GM19238 (cell line): ENCODE measurements around the gene SERPINB1.

Experiments used
- DNase-seq: peaks from one replicate; pipeline ENCODE4 v3.0.0; 2011; ENCODE audit warnings: low spot score; ENCODE audit not compliant: insufficient read length

SERPINB1 gene

DNA sequence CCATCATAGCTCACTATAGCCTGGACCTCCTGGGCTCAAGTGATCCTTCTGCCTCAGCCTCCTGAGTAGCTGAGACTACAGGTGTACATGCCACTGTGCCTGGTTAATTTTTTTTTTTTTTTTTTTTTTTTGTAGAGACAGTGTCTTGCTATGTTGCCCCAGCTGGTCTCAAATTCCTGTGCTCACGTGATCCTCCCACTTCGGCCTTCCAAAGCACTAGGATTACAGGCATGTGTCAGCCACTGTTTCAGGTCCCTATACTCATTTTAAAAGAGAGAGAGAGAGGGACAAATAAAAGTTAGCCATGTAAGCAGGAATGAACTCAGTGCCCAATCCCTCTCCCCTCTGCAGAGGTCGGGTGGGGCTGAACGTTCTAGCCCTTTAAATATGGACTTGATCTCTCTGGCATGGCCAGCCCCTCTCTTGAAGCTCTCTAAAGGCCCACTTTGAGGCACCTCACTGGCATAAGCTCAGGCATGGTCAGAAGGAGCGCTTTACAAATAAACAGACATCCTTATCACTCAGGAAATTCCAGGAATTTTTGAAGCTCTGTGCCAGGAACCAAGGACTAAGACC, 9.0 kb upstream of the SERPINB1 start:
- DNase-seq = no peak

DNA sequence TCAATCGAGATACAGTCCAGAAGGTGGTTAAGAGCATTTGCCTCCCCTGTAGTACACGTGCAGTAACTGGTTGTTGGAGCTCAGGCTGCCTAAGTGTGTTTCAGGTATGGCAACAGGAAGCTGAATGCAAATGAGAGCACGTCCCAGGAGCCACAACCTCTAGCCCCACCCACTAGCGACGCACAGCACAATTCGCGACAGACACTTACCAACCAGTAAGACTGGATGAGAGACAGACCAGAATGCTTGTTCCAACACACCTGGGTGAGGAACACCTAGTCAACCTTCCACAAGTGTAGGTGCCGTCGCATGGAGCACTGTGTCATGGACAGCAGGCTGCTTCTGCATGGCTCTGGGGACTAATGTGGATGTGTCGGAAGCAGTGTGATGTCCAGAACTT, 7.2 kb upstream of the SERPINB1 start:
- no peak for DNase-seq

DNA sequence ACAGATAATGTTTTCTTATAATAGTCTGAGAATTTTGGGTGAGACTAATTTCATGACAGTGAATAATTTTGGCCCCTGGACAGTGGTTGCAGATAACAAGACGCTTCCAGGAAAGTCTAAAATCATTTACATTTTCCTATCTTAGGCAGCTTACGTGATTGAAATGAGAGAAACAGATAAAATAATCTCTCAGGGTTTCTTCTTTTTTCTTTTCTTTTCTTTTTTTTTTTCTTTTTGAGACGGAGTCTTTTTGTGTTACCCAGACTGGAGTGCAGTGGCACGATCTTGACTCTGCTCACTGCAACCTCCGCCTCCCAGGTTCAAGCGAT, 4.2 kb upstream of the SERPINB1 start:
- no peak for DNase-seq

DNA sequence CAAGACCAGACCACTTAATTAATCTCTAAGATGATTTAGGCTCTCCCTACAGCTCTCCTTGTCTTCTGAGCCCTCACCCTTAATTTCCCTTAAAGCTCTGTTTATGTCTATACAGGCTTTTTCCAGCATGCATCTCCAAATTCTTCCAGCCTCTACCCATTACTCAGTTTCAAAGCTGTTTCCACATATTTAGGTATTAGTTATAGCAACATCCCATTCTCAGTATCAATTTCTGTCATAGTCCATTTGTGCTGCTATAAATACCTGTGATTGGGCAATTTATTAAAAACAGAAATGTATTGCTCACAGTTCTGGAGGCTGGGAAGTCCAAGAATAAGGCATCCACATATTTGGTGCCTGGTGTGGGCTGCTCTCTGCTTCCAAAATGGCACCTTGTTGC, 2.3 kb upstream of the SERPINB1 start:
- DNase-seq = no peak

DNA sequence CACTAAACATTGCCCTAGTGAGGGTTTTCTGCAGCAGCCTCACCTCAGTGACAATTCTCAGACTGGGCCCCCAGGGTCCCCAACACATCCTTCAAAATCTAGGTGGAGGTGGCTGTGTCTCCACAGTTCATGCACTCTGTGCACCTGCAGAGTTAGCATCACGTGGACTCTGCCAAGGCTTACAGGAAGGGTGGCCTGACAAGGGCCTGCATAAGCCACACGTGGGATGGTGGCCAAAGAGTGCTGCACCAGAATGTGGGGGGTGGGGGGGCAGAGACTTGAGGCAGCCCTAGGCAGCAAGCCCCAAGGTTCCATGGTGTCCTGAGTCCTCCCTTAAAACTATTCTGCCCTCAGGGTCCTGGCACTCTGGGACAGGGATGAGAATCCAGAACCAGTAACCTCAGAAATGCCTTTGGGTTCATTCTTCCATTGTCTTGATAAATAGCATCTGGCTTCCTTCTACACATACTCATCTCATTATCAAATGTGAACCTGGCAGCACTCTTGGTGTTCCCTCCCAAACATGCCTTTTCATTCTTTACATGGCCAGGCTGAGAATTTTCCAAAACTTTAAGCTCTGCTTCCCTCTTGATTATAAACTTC, 1.6 kb upstream of the SERPINB1 start:
- no peak for DNase-seq

DNA sequence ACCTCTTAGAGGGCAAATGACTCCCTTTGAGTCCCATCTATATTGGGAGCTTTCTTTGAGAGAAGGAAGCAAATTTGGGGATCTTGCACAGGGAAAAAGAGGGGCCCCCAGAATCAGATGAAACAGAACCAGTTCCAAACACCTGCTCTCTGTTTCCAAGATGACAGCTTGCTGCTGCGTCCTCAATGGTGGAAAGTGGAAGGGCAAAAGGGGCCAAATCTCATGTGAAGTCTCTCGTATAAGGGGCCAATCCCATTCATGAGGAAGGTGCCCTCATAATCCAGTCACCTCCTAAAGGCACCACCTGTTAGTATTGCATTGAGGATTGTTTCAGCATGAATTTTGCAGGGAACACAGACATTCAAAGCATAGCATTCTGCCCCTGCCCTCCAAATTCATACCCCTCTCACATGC, 483 bp upstream of the SERPINB1 start:
- DNase-seq = no peak

DNA sequence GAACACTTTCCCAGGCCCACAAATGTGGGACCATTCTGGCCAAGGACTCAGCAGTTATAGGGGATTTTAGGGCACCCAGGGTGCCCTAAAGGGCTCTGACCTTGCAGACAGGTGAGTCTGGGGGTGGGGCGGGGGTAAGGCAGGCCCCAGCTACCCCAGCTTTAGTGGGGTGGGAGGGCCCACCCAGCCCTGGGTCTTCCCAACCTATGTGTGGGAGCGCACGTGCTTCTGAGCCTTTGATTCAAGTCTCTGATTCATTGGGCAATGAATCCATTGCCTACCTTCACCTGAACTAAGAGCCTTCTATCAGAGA, 958 bp downstream of the SERPINB1 start:
- no peak for DNase-seq

DNA sequence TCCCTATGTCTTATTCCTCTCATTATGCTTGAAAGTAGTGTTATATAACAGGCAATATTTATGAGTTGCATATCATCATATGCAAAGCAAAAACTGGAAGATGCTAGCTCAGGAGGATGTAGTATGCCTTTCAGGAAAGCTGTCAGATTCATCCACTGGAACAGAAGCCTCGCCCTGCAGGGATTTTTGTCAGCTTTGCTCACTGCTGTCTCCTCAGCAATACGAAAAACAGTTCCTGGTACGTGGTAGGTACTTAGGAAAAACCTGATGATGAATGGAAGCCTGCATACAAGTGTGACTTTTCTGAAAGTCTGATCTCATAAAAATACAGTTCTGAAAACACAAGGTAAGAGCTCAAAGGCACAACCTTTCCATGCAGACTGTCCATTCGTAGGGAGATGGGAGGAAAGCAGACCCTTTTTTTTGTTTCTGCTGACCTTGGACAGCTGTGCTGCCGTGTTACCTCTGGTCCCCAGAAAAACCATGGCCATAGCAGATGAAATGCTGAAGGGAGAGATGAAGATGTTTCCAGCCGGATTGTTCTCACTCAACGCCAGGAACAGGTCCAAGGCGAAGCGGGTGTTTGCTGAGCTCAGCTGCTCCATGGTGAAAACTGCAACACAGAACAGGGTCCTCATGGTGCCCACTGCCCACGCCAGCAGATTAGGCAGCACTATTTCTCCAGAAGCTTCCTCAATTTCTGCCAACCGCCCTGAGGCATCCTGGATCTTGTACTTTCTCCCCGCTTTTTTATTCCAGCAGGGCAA, 1.5 kb downstream of the SERPINB1 start:
- no peak for DNase-seq

DNA sequence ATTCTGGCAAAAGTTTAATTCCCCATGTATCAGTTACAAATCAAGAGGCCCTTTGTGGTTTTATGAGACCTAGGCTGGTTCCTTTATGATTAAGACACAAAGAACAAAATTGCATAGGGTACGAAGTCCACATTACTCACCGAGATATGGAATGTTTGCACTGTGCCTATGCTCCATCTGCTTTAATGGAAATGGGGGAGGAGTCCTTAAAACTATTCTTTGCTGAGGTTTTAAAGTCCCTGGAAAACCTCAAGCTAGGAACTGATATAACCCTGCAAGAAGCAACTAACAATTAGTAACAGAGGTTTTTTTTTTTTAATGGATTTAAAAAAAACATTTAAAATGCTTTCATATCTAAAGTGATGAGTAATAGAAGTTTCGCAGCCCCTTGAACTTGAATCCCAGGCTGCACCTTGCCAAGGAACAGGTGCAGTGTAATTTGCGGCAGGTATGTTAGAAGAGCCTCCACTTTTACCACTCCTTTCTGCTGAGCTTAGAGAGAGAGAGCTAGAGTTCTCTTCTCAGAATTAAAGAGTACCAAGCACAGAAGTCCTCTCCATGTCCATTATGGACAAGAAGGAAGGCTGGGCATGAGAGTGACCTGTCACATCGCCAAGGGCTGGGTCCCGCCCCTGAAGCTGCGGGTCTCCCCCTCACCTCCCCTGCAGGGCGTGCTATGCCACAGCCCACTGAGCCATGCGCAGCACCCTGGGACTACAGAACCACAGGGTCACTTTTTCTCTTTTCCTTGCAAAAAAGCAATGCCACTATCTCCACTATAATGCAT, 2.3 kb downstream of the SERPINB1 start:
- no peak for DNase-seq

DNA sequence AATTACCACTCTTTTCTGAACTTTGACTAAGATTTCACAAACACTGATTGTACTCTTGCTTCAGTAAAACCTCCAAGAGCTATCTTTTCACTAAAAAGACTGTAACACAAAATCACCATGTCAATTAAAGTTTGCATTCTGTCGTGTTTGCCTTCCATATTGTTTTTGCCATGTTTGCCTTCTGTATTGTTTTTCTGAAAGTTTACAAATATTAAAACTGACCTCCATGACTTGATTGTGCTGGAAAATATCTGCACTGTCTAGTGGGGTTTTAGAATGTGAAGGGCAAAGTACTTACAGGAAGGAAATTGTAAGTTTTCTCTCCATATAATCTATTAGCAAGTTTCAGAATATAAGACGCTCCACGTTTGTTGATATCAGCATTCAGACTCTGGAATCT, 3.4 kb downstream of the SERPINB1 start:
- no peak for DNase-seq

DNA sequence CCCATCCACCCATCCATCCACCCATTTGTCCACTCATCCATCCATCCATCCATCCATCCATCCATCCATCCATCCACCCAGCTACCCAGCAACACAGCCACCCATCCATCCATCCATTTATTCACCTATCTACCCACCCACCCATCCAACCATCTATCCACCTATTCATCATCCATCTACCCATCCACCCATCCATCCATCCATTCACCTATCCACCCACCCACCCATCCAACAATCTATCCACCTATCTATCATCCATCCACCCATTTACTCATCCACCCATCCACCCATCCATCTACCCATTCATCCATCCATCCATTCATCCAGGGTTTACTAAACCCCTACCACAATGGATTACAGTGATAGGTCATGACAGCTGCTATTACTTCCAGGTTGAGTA, 7.4 kb downstream of the SERPINB1 start:
- DNase-seq = no peak

DNA sequence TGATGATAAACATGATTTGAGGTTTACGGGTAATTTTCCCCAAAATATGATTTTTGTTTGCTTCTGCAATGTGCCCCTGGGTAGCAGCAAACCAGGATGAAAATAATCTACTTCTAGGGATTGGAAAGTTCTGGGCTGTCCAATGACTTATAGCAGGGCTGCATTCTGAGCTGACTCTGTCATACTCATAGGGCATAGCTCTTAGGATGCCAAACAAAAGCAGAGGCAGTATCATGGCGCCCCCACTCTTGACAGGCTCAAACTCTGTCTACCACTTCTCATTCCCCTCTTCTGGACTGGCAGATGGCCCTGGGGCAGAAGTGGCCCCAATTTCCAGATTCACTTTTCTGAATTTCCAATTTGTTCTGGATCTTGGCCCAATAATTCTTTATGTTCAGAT, 10.3 kb downstream of the SERPINB1 start:
- DNase-seq = no peak

DNA sequence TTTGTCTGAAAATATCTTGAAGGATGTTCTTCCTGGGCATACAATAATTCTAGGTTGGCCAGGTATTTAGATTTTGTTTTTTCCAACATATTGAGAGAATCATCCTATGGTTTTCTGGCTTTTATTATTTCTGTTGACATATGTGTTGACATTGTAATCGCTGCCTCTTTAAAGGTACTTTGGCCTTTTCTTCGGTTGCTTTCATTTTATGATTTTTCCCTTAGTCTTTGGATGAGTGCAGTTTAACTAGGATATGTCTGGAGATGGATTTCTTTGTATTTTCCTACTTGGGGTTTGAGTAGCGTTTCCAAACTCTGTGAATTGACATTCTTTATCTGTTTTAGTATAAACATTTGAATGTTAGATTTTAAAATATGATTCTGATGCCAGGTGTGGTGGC, 11.5 kb downstream of the SERPINB1 start:
- DNase-seq = no peak

DNA sequence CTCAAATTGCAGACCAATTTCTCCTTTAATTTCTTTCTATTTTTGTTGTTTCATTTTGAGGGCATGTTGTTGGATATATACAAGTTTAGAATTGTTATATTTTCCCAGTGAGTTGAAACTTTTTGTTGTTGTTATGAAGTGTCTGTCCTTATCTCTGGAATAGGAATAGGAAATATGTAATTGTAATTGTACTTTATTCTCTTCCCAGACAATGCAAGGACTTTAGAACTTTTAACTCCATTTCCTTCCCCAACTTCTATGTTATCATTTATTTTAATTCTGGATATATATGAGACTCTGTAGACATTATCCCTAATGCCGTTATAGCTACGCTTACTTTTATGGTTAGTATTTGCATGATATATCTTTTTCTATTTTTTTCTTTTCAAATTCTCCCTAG, 12.4 kb downstream of the SERPINB1 start:
- no peak for DNase-seq

DNA sequence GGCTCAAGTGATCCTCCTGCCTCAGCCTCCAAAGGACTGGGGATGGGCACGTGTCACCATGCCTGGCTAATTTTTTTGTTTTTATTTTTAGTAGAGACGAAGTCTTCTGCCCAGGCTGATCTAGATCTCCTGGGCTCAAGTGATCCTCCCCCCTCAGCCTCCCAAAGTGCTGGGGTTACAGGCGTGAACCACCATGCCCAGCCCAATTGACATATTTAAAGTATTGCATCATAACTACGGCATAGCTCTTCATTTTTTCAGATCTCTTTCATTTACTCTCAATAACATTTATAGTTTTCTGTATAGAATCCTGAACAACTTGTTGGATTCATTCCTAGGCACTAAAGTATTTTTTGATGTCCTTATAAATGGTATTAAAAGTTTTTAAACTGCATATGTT, 13.0 kb downstream of the SERPINB1 start:
- DNase-seq = no peak

DNA sequence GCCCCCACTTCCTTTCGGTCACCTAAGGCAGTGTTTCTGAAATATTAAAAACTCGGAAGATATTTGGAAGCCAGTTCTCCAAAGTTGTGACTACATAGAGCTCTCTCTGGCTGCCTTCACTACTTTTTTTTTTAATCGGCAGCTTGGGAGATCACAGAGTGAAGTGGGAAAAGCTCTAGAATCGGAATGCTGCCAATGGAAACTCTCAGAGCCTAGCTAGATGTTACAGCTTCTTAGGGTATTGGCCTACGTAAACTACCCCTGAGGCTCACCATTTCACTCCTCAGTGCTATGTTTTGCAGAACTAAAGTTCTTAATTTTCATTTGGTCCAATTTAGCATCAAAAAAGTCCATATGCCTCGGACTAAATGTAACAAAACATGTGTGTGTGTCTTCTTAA, 14.5 kb downstream of the SERPINB1 start:
- DNase-seq = no peak

DNA sequence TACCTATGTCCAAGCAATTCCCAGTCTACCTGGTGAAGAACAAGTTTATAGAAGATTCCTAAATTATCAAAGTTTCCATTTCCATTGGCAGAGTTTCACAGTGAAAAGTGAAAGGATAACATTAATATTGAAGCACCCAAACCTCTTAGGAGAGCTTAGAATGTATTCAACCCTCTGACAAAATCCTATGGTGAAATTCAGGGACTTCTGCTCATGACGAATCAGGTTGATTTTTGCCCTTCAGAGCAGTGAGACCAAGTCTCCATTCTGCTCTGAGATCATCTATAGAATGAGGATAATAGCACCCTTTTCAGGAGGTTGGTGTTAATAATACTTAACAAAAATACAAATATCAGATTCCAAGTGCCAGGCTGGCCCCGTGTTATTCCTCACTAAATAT, 15.5 kb downstream of the SERPINB1 start:
- DNase-seq = no peak

DNA sequence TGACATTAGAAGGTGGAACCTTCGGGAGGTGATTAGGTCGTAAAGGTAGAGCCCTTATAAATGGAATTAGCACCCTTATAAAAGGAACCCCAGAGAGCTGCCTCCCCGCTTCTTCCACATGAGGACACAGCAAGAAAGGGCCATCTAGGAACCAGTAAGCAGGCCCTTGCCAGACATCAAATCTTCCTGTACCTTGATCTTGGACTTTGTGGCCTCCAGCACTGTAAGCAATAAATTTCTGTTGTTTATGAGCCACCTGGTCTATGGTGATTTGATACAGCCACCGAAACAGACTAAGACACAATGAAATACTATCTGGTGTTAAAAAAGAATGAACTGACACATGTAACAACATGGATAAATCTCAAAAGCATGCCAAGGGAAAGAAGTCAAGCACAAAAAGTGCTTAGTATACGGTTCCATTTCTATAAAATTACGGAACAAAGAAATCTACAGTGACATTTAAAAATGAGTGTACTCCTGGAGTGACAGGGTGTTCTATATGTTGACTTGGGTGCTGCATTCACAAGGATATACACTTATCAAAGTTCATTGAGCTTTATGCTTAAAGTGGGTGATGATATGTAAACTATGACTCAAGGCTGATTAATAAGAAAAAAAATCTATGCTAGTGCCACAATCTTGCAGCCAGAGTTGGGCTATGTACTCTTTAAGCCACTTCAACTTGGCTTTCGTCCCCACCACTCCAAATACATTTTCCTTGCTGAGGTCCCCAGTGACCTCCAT, 18.4 kb downstream of the SERPINB1 start:
- no peak for DNase-seq

DNA sequence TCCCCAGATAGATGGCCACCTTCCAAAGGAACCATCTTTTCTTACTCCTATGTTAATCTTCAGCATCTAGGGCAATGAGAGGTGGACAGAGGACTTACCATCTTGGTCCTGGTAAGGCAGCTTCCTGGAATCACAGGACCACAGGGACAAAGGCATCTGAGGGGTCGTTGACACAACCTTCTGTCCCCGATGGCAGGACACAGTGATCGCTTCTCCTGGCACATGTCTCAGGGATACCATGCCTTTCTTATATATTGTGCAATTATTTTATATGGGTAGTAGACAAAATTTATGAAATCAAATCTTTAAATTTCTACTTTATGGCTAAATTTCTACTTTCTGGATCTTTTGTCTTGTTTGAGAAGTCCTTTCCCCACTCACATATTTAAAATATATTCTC, 20.1 kb downstream of the SERPINB1 start:
- DNase-seq = no peak

DNA sequence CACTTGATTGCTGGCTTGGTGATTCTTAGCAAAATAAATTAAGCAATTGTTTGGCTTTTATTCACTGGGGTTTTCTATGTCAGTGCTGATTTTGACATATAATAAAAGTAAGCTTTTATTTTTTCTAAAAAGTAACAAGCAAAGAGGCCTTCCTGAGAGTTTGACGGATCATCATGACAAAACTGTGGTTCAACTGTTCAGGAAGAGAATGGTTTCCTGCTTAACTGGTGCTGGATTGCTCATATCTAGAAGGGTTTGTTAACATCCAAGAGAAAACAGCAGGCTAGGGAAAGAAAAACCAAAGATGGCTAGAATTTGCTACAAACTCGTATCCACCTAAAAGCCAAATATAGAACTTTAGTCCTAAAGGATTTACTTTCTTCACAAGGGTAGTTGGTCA, 21.2 kb downstream of the SERPINB1 start:
- DNase-seq = no peak

DNA sequence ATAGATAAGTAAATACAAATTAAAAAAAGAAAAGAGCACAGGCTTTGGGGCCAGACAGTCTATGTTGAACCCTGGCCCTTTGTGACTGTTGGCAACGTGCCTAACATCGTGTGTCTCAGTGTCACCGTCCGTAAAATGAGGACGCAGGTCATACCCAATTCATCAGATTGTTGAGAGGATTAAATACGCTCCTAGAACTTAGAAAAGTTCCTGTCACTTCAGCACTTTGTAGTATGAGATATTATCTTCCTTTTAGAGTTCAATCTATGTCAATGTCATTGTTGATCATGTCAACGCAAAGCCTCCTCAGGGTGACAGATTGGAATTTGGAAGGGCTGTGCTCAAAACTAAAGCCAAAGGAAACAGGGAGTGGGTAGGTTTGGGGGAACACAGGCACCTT, 21.7 kb downstream of the SERPINB1 start:
- no peak for DNase-seq

DNA sequence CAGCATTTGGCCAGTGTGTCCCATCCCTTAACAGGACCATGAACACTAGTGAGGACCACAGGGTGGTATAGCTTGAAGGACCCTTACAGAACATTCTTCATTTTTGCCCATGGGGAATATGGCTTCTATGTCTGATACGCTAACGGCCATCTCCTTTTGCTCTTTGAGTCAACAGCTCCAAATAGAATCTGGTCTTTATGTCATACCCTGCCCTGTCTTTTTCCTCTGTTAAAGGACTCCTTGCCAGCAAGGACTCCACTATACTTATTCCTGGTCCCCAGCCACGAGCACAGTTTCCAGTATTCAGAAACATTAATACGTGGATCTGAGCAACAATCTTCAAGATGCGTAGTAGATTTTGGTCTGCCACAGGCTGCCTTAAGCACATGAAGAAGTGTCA, 22.5 kb downstream of the SERPINB1 start:
- DNase-seq = no peak
